ENCODE measurements around the gene LIMS1.
"Not testable (repeated sequence)": the region's sequence is repeated elsewhere in the genome, so short reads cannot be mapped to it uniquely, and the experiment has no call there.

Gene LIMS1

GRCh38 chr2:108533832-108534583, at the start of gene LIMS1:
LIMS1 (plus strand) TSS chr2:108534470; CDS start chr2:108534563, 93 bp downstream.
- no peak for DNase-seq (ENCODE audit: low read depth)

GRCh38 chr2:108485253-108485652, 49.0 kb upstream of the LIMS1 start:
- DNase-seq (ENCODE audit: low read depth), result no peak

GRCh38 chr2:108490506-108491122, 43.7 kb upstream of the LIMS1 start:
- no peak for DNase-seq (ENCODE audit: low read depth)

- no peak for DNase-seq (ENCODE audit: low read depth)
Measured at GRCh38 chr2:108491848-108492247, 42.4 kb upstream of the LIMS1 start.

- DNase-seq (ENCODE audit: low read depth), result peak; percentile 75
Measured at GRCh38 chr2:108492364-108492763, 41.9 kb upstream of the LIMS1 start.

- not testable (repeated sequence) for DNase-seq (ENCODE audit: low read depth)
Measured at GRCh38 chr2:108496167-108496566, 38.1 kb upstream of the LIMS1 start.

GRCh38 chr2:108507620-108508019, 26.6 kb upstream of the LIMS1 start:
- DNase-seq (ENCODE audit: low read depth), result not testable (repeated sequence)

- not testable (repeated sequence) for DNase-seq (ENCODE audit: low read depth)
Measured at GRCh38 chr2:108512431-108512830, 21.8 kb upstream of the LIMS1 start.

GRCh38 chr2:108514478-108514877, 19.8 kb upstream of the LIMS1 start:
- not testable (repeated sequence) for DNase-seq (ENCODE audit: low read depth)

- not testable (repeated sequence) for DNase-seq (ENCODE audit: low read depth)
Measured at GRCh38 chr2:108524688-108525087, 9.6 kb upstream of the LIMS1 start.

- not testable (repeated sequence) for DNase-seq (ENCODE audit: low read depth)
Measured at GRCh38 chr2:108525258-108525657, 9.0 kb upstream of the LIMS1 start.

GRCh38 chr2:108531674-108532055, 2.6 kb upstream of the LIMS1 start:
- DNase-seq (ENCODE audit: low read depth), result no peak

- DNase-seq (ENCODE audit: low read depth), result peak; percentile 31
Measured at GRCh38 chr2:108534584-108535356, 500 bp downstream of the LIMS1 start.

- no peak for DNase-seq (ENCODE audit: low read depth)
Measured at GRCh38 chr2:108535357-108535631, 1.0 kb downstream of the LIMS1 start.

GRCh38 chr2:108536133-108536780, 2.0 kb downstream of the LIMS1 start:
- no peak for DNase-seq (ENCODE audit: low read depth)

- no peak for DNase-seq (ENCODE audit: low read depth)
Measured at GRCh38 chr2:108536911-108537310, 2.6 kb downstream of the LIMS1 start.

- DNase-seq (ENCODE audit: low read depth), result no peak
Measured at GRCh38 chr2:108538000-108538625, 3.8 kb downstream of the LIMS1 start.

GRCh38 chr2:108541451-108541850, 7.2 kb downstream of the LIMS1 start:
- DNase-seq (ENCODE audit: low read depth), result no peak

GRCh38 chr2:108542071-108542470, 7.8 kb downstream of the LIMS1 start:
- peak; percentile 25 for DNase-seq (ENCODE audit: low read depth)

- DNase-seq (ENCODE audit: low read depth), result no peak
Measured at GRCh38 chr2:108547606-108548005, 13.3 kb downstream of the LIMS1 start.

GRCh38 chr2:108548208-108549003, 14.1 kb downstream of the LIMS1 start:
- no peak for DNase-seq (ENCODE audit: low read depth)

Measured in HS-5 (cell line).